Omental fat pad (tissue), 4 donors: ENCODE measurements around the gene CETN3. TPM values are rescaled to one million over a fixed set of nuclear protein-coding genes. Genes with fewer than 3 reads are reported as not detected.

Experiments used
- ATAC-seq: fragments of 150-250 bp; one replicate; pipeline ENCODE4 v1.9.1; 2016; ENCODE audit warnings: mild to moderate bottlenecking, moderate library complexity; ENCODE audit not compliant: low FRiP score
- DNase-seq: peaks from one replicate; pipeline ENCODE4 v3.0.0-alpha.2; 2019; ENCODE audit warnings: low spot score
- total RNA-seq, 4 donors: library from RNA; depleted of rRNA; stranded (reverse); fragments of >200 nt; gene quantifications; one replicate each; pipeline ENCODE4 v1.1.0, GENCODE V29; 2016
- TF ChIP-seq, protein P1 (sequence below), 3 donors: fragments of 450-650 bp; IDR thresholded peaks; one replicate each; pipeline ENCODE4 v1.5.1; 2016 to 2017; ENCODE audit warnings: antibody characterized with exemption in 3 of 3, mild to moderate bottlenecking in 3 of 3, moderate library complexity in 2 of 3

The CETN3 gene
- 1 to 10 TPM; 5.2 to 9.1 (median 5.7) TPM for total RNA-seq

GRCh38 chr5:90409318-90410177 lies at the start of gene CETN3:
CETN3 (minus strand) TSS chr5:90409756; CDS start chr5:90409661, 95 bp downstream.
- TF ChIP-seq, protein P1, sequence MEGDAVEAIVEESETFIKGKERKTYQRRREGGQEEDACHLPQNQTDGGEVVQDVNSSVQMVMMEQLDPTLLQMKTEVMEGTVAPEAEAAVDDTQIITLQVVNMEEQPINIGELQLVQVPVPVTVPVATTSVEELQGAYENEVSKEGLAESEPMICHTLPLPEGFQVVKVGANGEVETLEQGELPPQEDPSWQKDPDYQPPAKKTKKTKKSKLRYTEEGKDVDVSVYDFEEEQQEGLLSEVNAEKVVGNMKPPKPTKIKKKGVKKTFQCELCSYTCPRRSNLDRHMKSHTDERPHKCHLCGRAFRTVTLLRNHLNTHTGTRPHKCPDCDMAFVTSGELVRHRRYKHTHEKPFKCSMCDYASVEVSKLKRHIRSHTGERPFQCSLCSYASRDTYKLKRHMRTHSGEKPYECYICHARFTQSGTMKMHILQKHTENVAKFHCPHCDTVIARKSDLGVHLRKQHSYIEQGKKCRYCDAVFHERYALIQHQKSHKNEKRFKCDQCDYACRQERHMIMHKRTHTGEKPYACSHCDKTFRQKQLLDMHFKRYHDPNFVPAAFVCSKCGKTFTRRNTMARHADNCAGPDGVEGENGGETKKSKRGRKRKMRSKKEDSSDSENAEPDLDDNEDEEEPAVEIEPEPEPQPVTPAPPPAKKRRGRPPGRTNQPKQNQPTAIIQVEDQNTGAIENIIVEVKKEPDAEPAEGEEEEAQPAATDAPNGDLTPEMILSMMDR (IDR thresholded peaks at IDR 0.05): no peak
- ATAC-seq (peak; percentile 99), DNase-seq (peak; percentile 66)

DNA sequence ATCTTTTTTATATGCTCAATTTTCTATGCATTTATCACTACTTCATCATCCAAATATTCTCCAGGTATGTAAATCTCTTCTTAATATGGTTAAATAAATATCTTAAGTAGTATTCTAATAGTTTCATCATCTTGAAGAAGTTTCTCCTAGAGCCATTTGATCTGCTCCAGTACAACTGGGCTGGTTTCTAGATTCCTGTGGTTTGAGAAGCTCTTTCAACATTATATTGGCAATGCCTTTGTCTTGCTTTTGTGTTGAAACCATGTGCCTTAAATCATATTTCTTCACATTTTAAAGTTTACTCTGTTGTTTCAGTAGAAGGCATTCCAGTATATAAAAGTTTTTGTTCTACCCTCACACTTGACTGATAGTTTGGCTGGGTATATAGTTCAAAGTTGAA lies 37.4 kb upstream of the CETN3 start:
- TF ChIP-seq, protein P1 (IDR thresholded peaks at IDR 0.05): no peak
- no peak for ATAC-seq
- DNase-seq: no peak

GRCh38 chr5:90440644-90441043 lies 31.1 kb upstream of the CETN3 start:
- TF ChIP-seq, protein P1 (IDR thresholded peaks at IDR 0.05): no peak
- ATAC-seq: no peak
- no peak for DNase-seq

- no peak for ATAC-seq
- DNase-seq: no peak
- TF ChIP-seq, protein P1 (IDR thresholded peaks at IDR 0.05): no peak
Observed at GRCh38 chr5:90438100-90438499, 28.5 kb upstream of the CETN3 start.

DNA sequence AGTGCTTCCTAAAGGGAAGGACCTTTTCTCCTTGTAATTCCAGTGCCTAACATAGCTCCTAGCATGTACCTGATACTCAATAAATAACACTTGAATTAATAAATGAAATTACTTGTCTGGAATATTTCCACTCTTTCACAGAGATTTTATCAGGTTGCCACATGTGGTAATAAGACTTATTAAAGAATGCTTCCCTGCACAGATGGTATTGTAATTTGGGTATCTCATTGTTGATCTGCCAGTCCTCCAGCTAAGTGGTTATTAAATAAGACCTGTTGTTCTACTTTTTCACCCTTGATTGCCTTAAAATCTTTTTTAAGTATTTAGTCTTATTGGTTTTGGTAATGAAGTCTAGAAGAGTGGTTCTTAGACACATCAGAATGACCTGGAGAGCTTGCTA lies 28.1 kb upstream of the CETN3 start:
- DNase-seq (no peak), ATAC-seq (no peak)
- TF ChIP-seq, protein P1 (IDR thresholded peaks at IDR 0.05): no peak

GRCh38 chr5:90434116-90434714 lies 24.7 kb upstream of the CETN3 start:
- TF ChIP-seq, protein P1 (IDR thresholded peaks at IDR 0.05): no peak
- DNase-seq (no peak), ATAC-seq (no peak)
